HG03066 (cell line): ENCODE results near the gene DOCK10.

Source experiments
- ATAC-seq: cut with Tn5 transposase; IDR thresholded peaks from one replicate; pipeline ENCODE4 v1.9.1; 2021; ENCODE audit warnings: low read depth; ENCODE audit not compliant: unreplicated experiment

DOCK10 gene

DNA sequence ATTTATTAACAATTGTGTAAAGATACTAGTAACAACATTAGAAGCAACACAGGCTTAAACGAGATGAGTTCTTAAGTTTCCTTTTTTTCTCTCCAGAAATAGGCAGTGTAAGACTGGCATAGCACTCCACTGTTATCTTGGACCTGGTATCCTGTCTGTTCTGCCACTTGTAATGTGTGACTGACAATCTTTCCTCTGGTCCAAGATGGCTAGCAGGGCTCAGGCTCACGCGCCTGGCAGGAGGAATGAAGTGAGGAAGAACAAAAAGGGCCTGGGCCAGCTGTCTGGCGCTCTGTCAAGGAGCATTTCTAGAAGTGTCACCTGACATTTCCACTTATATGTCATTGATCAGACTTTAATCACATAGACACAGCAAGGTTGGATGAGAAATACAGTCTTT is 294.5 kb downstream of the DOCK10 start:
- ATAC-seq, result no peak

DNA sequence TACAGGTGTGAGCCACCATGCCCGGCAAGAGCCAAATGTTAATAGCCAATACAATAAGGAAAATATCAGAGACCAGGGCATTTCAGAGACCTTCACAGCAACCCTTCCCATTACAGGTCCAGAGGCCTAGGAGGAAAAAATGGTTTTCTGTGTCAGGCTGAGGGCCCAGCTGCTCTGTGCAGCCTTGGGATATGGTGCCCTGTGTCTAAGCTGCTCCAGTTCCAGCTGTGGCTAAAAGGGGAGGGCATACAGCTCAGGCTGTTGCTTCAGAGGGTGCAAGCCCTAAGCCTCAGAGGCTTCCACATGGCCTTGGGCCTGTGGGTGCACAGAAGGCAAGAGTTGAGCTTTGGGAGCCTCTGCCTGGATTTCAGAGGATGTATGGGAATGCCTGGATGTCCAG is 306.0 kb downstream of the DOCK10 start:
- ATAC-seq, result no peak

DNA sequence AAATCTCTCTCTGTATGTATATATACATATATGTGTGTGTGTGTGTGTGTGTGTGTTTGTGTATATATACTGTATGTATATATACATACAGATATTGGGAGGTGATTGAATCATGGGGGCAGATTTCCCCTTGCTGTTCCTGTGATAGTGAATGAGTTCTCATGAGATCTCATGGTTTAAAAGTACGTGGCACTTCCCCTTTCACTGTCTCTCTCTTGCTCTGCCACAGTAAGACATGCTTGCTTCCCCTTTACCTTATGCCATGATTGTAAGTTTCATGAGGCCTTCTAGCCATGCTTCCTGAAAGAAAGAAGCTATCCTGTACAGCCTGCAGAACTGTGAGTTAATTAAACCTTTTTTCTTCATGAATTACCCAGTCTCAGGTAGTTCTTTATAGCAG is 307.3 kb downstream of the DOCK10 start:
- no peak for ATAC-seq

DNA sequence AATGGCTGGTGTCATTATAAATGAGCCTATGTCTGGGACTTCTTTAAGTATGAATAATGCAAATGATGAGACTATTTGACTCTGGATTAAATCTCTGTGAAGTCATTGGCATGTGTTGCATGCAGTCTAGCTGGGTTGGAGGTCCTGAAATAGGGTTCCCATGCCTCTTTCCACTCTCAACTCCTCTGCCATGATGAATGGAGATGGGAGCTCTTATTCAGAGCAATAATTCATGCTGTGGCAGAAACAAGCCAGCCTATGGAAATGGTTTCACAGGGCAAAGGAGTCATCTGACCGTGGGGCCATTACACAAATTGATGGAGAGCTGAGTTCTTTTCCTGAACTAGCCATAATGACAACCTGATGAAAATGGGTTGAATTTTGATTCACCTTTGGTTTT is 310.6 kb downstream of the DOCK10 start:
- ATAC-seq, result no peak

DNA sequence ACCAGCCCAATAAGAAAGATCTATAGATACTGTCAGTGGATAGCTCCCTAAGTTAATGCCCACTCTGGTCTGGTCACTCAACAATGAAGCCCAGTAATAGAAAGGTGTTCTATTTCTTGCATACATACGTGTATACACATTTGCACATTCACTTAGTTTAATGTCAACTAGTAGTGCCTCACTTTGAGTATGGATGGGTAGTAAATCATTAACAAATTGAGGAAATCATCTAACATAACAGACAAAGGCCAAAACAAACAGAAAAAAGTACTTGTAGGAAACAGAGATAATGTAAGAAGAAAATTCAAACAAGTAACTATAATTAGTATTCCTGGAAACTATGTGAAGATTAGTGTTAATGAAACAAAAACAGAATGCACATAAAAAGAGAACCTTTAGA is 312.8 kb downstream of the DOCK10 start:
- ATAC-seq, result no peak

DNA sequence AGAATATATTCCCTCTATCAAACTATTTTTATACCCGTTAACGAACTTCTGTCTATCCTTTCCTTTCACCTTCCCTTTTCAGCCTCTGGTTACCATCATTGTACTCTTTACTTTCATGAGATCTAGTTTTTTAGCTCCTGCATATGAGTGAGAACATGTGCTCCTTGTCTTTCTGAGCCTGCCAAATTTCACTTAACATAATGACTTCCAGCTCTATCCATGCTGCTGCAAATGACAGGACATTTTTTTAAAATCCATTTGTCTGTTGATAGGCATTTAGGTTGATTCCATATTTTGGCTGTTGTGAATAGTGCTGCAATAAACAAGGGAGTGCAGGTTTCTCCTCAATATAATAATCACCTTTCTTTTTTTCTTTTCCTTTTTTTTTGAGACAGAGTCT is 317.9 kb downstream of the DOCK10 start:
- no peak for ATAC-seq

DNA sequence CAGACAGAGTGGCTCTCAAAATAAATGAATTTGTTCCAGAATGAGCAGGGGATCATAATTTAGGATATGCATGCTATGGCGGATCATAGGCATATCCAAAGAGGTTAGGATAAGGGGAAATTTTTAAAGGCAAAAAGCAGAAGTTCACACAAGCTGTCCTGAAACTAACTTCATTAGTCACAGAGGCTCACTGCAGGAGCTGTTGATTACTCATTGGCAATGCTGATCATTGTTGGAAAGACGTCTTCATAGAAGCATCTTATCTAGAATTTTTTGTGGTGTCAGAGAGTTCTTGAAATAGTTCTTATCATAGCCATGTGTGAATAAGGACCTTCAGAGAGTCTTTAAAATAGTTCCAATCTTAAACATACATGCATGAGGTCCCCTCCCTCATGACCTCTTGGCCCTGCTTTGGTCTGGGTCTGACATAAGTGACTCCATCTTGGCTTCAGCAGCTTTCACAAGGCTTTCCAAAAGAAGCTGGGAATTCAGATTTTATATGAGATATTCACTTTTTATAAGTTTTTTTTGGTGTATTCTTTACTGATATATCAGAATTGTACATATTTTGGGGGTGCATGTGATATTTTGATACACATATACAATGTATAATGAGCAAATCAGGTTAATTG is 318.6 kb downstream of the DOCK10 start:
- ATAC-seq, result no peak

DNA sequence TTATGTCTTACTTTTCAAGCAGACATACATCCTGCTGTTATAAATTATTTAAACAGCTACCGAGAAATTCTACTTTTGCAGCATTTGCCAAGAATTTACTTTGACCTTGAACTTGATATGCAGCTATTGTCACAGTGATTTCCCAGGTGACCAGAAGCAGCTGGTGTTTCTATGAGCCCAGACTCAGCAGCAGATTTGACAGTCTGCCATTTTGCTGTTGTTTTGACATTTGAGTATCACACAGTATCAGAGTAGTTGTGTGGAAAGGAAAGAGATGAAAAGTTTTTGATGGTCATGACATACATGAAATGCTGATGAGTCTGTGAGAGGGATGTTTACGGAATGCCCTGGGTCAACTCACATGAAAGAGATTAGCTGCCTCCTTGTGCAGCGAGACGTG is 319.5 kb downstream of the DOCK10 start:
- ATAC-seq, result no peak

DNA sequence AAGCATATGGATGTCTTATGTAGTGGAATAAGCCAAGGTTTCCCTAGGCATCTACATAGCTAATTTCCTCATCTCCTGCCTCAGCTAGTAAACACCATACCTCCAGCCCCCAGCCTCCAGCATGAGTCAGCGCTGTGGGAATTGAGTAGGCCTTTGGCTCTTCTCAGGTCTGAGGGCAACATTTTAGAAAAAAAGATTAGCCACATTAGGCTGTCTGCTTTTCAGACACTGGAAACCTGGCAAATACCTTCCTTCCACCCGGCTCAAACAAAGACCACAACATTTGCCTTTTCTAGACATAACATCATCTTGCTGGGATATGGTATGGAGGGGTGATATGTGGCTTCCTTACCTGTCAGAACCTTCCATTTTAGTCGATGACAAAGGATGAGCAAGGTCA is 320.0 kb downstream of the DOCK10 start:
- no peak for ATAC-seq

DNA sequence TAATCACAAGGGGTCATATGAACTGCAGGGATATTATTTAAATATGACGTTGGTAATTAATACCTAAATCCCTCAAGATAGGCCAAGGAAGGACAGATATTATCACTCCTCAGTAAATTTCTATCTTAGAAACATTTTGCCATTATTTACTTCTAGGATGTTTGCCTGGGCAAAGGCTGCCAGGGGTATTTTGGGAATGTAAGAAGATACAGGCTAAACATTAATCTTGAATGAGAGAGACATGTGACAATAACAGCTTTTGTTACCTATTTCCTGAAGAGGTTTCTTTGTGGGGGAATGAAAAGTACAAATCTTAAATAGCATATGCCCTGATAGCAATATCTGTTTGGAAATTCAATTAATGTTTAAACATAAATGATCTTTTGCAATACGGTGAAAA is 325.3 kb downstream of the DOCK10 start:
- no peak for ATAC-seq

DNA sequence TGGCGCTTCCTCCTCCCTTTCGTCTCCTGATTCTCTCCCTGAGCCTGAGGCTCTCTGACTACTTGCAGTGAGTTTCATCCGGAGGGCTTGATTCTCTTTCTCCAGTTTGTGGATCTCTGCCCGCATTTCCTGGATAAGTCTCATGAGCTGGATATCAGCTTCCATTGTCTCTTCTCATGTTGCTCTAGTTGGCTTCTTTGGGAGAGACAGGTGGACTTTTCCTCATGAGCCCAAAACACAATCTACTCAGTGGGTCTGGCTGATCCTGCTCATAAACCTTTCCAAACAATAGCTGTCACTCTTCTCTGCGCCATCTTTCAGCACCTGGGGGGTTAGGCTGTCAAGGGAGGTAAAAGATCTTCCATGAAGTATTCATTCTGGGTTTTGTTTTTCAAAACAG is 326.1 kb downstream of the DOCK10 start, which contains the start of gene CCDC195:
Gene CCDC195 (minus strand): TSS at position 165 of the 400 bp plus-strand sequence. CDS start 0 bp downstream, at position 165.
- ATAC-seq, result no peak
